Activated CD4-positive, alpha-beta memory T cell treated with anti-CD3 and anti-CD28 coated beads for 36 hours (primary cell): ENCODE measurements around the gene HSD17B4. TPM values are rescaled to one million over a fixed set of nuclear protein-coding genes. Genes with fewer than 3 reads are reported as not detected.

Experiments used
- CTCF ChIA-PET: fragments of 350-600 bp; sonication (Branson Sonifier 250); formaldehyde crosslinking; loops from one replicate; lab custom pipeline; 2021; ENCODE audit warnings: antibody characterized with exemption, inconsistent platforms; lab: Charles Lee
- POLR2A ChIA-PET: fragments of 350-600 bp; sonication (Branson Sonifier 250); formaldehyde crosslinking; loops from one replicate; lab custom pipeline; 2021; ENCODE audit warnings: antibody characterized with exemption; lab: Charles Lee
- DNase-seq: peaks from one replicate; pipeline ENCODE4 v3.0.0-alpha.2; 2020
- H3K27ac Mint-ChIP-seq: one replicate; pipeline ENCODE4 v1.8.0; 2021; ENCODE audit warnings: mixed read lengths
- H3K27me3 Mint-ChIP-seq: one replicate; pipeline ENCODE4 v1.8.0; 2021; ENCODE audit warnings: mixed read lengths
- H3K36me3 Mint-ChIP-seq: one replicate; pipeline ENCODE4 v1.8.0; 2021; ENCODE audit warnings: mixed read lengths
- H3K4me1 Mint-ChIP-seq: one replicate; pipeline ENCODE4 v1.8.0; 2021; ENCODE audit warnings: low read depth, mixed read lengths
- H3K4me3 Mint-ChIP-seq: one replicate; pipeline ENCODE4 v1.8.0; 2021; ENCODE audit warnings: mild to moderate bottlenecking, mixed read lengths
- H3K9me3 Mint-ChIP-seq: one replicate; pipeline ENCODE4 v1.8.0; 2021; ENCODE audit warnings: mixed read lengths
- intact Hi-C: fragments of 100-400 bp; cut with micrococcal nuclease; formaldehyde crosslinking; loops from one replicate; pipeline ENCODE4 v1.15.1; 2023
- total RNA-seq, 2 experiments: library from RNA; stranded (reverse); gene quantifications; one replicate each; pipeline ENCODE4 v1.2.3, GENCODE V29; 2021

HSD17B4 gene
- total RNA-seq, 2 experiments from 2014 or later, result 83.2 to 117 TPM

DNA sequence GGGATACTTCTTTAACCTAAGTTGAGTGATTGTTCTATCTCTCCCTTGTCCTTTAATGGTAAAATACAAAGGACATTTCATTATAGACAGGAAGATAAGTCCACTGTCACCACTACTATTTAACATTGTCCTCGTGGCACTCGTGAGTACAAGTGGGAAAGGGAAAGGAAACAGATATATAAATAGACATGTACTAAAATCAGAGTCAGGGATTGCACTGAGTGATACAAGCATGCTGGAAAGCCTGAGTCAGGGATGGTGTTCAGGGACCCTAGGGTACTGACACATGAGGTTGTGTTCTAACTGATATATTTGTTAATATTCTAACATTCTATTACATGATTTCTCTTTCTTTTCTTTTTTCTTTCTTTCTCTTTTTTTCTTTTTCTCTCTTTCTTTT, 102.3 kb downstream of the HSD17B4 start:
- no peaks in the 10 kb centered on the region for H3K4me1 Mint-ChIP-seq
- intact Hi-C loops, result no loop called here
- H3K27ac Mint-ChIP-seq, result no peak overlapping the region
- H3K36me3 Mint-ChIP-seq, result peaks cover 12% of the 10 kb centered on the region
- H3K27me3 Mint-ChIP-seq, result peaks cover 2% of the 10 kb centered on the region
- H3K4me3 Mint-ChIP-seq, result no peak overlapping the region
- CTCF ChIA-PET, result no interaction called here
- POLR2A ChIA-PET, result no interaction called here
- no peak for DNase-seq
- H3K9me3 Mint-ChIP-seq, result peaks cover 6% of the 10 kb centered on the region

DNA sequence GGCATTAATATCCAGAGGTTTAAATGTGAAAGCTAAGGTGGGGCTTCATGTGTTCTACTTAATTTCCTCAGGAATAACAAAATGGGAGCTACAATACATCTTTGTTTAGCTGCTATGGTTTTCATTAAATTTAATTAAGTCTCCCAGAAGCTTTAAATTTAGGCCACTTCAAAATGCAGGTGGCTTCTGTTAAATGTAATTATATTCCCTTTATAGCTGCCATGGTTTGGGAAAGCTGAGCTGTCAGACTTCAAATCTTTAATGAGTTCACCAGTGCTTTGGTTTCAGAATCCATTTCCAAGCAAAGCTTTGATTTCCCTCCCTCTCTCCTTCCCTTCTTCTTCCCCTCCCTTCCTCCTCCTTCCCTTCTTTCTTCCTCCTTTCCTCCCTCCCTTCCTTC, 118.6 kb downstream of the HSD17B4 start:
- no peaks in the 10 kb centered on the region for H3K4me1 Mint-ChIP-seq
- no peaks in the 10 kb centered on the region for H3K9me3 Mint-ChIP-seq
- DNase-seq, result no peak
- intact Hi-C loops, result no loop called here
- peaks cover 3% of the 10 kb centered on the region for H3K27me3 Mint-ChIP-seq
- no peak overlapping the region for H3K4me3 Mint-ChIP-seq
- no peak overlapping the region for H3K27ac Mint-ChIP-seq
- ChIA-PET POLR2A (no interaction called here), CTCF (no interaction called here)
- H3K36me3 Mint-ChIP-seq, result no peaks in the 10 kb centered on the region

DNA sequence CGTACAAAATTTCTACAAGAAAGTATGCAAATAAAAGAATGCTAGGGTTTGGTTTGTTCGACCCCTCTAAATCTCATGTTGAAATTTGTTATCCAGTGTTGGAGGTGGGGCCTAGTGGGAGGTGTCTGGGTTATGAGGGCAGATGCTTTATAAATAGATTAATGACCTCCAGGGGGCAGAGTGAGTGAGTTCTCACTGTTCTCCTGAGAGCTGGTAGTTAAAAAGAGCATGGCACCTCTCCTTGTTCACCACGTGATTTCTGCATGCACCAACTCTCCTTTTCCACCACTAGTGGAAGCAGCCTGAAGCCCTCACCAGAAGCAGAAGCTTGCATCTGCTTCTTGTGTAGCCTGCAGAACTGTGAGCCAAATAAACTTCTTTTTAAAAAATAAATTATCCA, 126.6 kb downstream of the HSD17B4 start:
- intact Hi-C loops, result no loop called here
- H3K27ac Mint-ChIP-seq, result no peak overlapping the region

DNA sequence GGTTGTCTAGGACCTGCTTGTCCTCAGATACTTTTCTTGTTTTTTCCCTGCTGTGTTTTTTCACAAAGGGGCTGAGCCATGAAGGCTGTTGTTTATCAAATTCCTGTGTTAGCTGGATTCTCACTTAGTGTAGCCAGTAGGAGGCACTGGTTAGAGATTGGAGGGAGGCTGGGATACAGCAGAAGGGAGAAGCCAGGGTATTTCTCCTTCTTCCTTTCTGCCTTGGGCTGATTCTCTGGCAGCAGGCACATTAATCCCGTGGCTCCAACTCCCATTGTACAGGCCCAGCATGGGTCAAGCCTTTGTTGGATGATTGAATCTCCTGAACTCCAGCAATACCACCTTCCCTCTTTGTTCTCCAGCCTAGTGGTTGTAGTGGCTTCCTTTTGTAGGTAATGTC, 130.7 kb downstream of the HSD17B4 start:
- Mint-ChIP-seq H3K4me1 (no peaks in the 10 kb centered on the region), H3K9me3 (no peaks in the 10 kb centered on the region), H3K36me3 (no peaks in the 10 kb centered on the region), H3K4me3 (no peak overlapping the region), H3K27ac (no peak overlapping the region), H3K27me3 (no peaks in the 10 kb centered on the region)
- DNase-seq, result no peak
- POLR2A ChIA-PET, result no interaction called here
- CTCF ChIA-PET, result no interaction called here
- intact Hi-C loops, result no loop called here

More for the DNA sequence above, 126.6 kb downstream of the HSD17B4 start:
- no peaks in the 10 kb centered on the region for H3K9me3 Mint-ChIP-seq
- H3K36me3 Mint-ChIP-seq, result no peaks in the 10 kb centered on the region
- ChIA-PET CTCF (no interaction called here), POLR2A (no interaction called here)
- H3K27me3 Mint-ChIP-seq, result no peaks in the 10 kb centered on the region
- H3K4me3 Mint-ChIP-seq, result no peak overlapping the region
- no peak for DNase-seq
- no peaks in the 10 kb centered on the region for H3K4me1 Mint-ChIP-seq

DNA sequence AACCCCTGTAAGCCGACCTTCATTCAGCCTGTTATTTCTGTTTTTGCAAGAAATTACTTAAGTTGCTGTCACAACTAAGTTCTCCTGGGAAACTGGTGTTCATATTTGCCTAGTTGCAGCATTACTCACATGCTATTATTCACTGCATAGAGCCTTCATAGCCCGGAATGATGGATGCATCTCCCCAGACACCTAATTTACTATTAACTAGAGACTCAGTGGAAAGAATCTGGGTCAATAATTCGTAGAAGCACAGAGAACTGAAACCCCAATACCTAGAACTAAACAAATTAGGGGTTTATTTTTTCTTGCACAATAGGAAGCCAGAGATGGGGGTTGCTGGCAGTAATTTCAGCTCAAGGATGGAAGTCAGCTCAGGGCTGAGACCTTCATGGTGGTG, 131.4 kb downstream of the HSD17B4 start:
- intact Hi-C loops, result no loop called here
- CTCF ChIA-PET, result no interaction called here
- Mint-ChIP-seq H3K4me1 (no peaks in the 10 kb centered on the region), H3K27ac (no peak overlapping the region), H3K9me3 (no peaks in the 10 kb centered on the region), H3K4me3 (no peak overlapping the region), H3K36me3 (no peaks in the 10 kb centered on the region), H3K27me3 (no peaks in the 10 kb centered on the region)
- POLR2A ChIA-PET, result no interaction called here
- DNase-seq, result no peak

Other genes starting within 250 kb of the HSD17B4 start
- gene TNFAIP8, start 96.5 kb upstream of the HSD17B4 start, total RNA-seq, result 100 to 1,000 TPM; 153 to 159 TPM
- gene FAM170A, start 177.1 kb downstream of the HSD17B4 start, total RNA-seq, result not detected